NB4 (cell line): Measurements from ENCODE around the gene CHKA.
A peak's percentile ranks its signal among the peaks of the same experiment; 100 is the strongest.

Experiments used
- DNase-seq: peaks from one replicate; pipeline ENCODE4 v3.0.0; 2010; ENCODE audit warnings: low read depth
- H3K4me3 ChIP-seq: one replicate; pipeline ENCODE4 v1.5.1; 2011; ENCODE audit warnings: mild to moderate bottlenecking, low read depth, low read length, moderate library complexity
- CTCF ChIP-seq: IDR thresholded peaks from one replicate; pipeline ENCODE4 v1.5.1; 2012; ENCODE audit warnings: low read depth, low read length
- MAX ChIP-seq: IDR thresholded peaks from 2 replicates; pipeline ENCODE4 v1.6.1; 2011; ENCODE audit warnings: low read depth, low read length
- MYC ChIP-seq: IDR thresholded peaks from 2 replicates; pipeline ENCODE4 v1.6.1; 2011; ENCODE audit warnings: low read depth, low read length
- POLR2A ChIP-seq: IDR thresholded peaks from 2 replicates; pipeline ENCODE4 v1.6.1; 2011; ENCODE audit warnings: mild to moderate bottlenecking; ENCODE audit not compliant: insufficient read length; ENCODE audit errors: extremely low read depth

CHKA gene

DNA sequence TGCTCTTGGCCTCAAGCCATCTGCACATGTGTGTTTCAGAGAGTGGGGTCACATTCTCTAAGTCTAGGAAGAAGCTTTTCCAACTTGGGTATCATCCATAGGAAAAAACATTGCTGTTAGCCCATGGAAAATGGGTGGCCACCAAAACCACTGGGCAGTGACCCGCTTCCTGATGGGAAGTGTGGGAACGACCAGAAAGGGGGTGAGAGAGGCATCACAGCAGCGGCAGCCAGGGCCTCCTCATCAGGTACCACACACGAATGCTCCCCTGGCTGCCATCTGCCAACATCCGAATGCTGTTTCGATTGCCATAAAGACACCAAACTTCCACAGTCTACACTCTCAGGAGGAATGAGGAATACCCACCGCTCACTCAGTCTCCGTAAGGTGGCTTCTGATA lies 40.3 kb downstream of the CHKA start:
- H3K4me3 ChIP-seq, result no peak overlapping the region
- no peak for TF ChIP-seq MAX
- no peak for TF ChIP-seq CTCF
- no peak for TF ChIP-seq POLR2A
- TF ChIP-seq MYC, result no peak
- no peak for DNase-seq

- DNase-seq, result peak; percentile 17
- TF ChIP-seq MYC, result no peak
- no peak for TF ChIP-seq POLR2A
- TF ChIP-seq CTCF, result no peak
- TF ChIP-seq MAX, result no peak
- no peak overlapping the region for H3K4me3 ChIP-seq
These were observed 43.3 kb downstream of the CHKA start for GRCh38 chr11:68077617-68078582.

- TF ChIP-seq CTCF (no peak), MYC (no peak), POLR2A (no peak), MAX (no peak)
- H3K4me3 ChIP-seq, result no peak overlapping the region
- DNase-seq, result peak; percentile 33
These were observed 44.7 kb downstream of the CHKA start for GRCh38 chr11:68076371-68077042.

DNA sequence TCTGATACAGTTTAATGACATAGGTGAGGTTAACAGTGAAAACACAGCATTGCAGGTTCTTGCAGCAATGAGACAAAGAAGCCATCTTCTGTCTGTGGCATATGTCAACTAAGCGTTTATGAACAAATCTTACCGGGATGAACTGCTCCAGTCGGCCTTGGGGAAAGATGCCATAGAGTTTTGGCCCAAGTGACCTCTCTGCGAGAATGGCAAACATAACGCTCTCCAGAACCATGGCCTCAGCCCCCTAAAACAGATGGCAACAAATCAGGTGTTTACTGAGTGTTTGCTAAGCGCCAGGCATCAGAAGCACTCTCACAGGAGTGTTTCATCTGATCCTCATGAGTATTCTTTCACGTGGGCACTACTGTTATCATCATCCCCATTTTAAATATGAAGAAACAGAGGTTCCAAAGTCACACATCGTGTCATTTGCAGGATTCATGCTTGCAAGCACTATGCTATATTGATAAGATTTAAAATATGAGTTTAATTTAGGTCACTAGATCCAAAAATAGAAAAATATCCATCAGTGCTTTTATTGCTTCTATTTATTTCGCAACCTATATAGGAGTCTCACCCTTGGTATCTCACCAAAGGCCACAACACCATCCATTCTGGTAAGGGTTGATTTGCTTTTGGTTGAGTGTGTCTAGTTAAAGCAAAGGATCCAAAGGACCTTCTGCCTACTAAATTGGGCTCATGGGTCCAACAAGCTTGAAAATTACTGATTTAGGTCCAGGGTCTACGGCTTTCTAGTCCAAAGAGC lies 46.4 kb downstream of the CHKA start:
- no peak for DNase-seq
- TF ChIP-seq MYC (no peak), POLR2A (no peak), MAX (no peak), CTCF (no peak)
- no peak overlapping the region for H3K4me3 ChIP-seq

GRCh38 chr11:68071281-68072048 lies 49.7 kb downstream of the CHKA start:
- H3K4me3 ChIP-seq, result no peak overlapping the region
- DNase-seq, result peak; percentile 52
- TF ChIP-seq CTCF (no peak), MAX (peak; percentile 42; the same call in 1 of the 2 replicates)
